NCI-H774 (cell line): Measurements from ENCODE around the gene IKBKG.
A peak's percentile ranks its signal among the peaks of the same experiment; 100 is the strongest.
"Not testable (repeated sequence)": the region's sequence is repeated elsewhere in the genome, so short reads cannot be mapped to it uniquely, and the experiment has no call there.

Experiments
- DNase-seq: peaks from one replicate; lab custom pipeline; 2025; lab: John Stamatoyannopoulos, UW

IKBKG gene

GRCh38 chrX:154605566-154605965 lies 58.1 kb downstream of the IKBKG start:
- no peak for DNase-seq

- peak; percentile 2 for DNase-seq
Measured at GRCh38 chrX:154607370-154607769, 60.0 kb downstream of the IKBKG start.

- not testable (repeated sequence) for DNase-seq
Measured at GRCh38 chrX:154607976-154608375, 60.6 kb downstream of the IKBKG start.

GRCh38 chrX:154608823-154609222 lies 61.4 kb downstream of the IKBKG start:
- DNase-seq = not testable (repeated sequence)

GRCh38 chrX:154611146-154611545 lies 63.7 kb downstream of the IKBKG start:
- DNase-seq = not testable (repeated sequence)

- DNase-seq = not testable (repeated sequence)
Measured at GRCh38 chrX:154613586-154613985, 66.2 kb downstream of the IKBKG start.
